Liver (tissue), 3 donors: ENCODE measurements around the gene TSC1.

ENCODE experiments used
- CTCF ChIP-seq: fragments of 150-350 bp; IDR thresholded peaks from 2 replicates; pipeline ENCODE4 v1.5.1; 2017; ENCODE audit warnings: improper control_type of control experiment, low read depth, low read length; ENCODE audit not compliant: missing input control
- EGR1 ChIP-seq, 2 donors: IDR thresholded peaks; 2 replicates each; pipeline ENCODE4 v1.6.1; 2016 to 2018; ENCODE audit warnings: antibody characterized with exemption in 2 of 2, low read depth in 2 of 2
- MAX ChIP-seq: IDR thresholded peaks from 2 replicates; pipeline ENCODE4 v1.6.1; 2016; ENCODE audit warnings: antibody characterized with exemption
- RXRA ChIP-seq, 2 donors: IDR thresholded peaks; 2 replicates each; pipeline ENCODE4 v1.6.1; 2017 to 2018; ENCODE audit warnings: antibody characterized with exemption in 2 of 2, mild to moderate bottlenecking in 1 of 2
- SP1 ChIP-seq: IDR thresholded peaks from 2 replicates; pipeline ENCODE4 v1.6.1; 2018; ENCODE audit warnings: antibody characterized with exemption, mild to moderate bottlenecking
- TF ChIP-seq, protein P1 (sequence below): IDR thresholded peaks from 2 replicates; pipeline ENCODE4 v1.6.1; 2016; ENCODE audit warnings: antibody characterized with exemption, mild to moderate bottlenecking
- donor health status: healthy.
- donor health status: healthy.

GRCh38 chr9:132982458-132982857 lies 38.0 kb upstream of the TSC1 start:
- no peak for TF ChIP-seq CTCF
- TF ChIP-seq EGR1 (IDR thresholded peaks at IDR 0.05; ENCODE audit: low read depth in 2 of 2): no peak
- TF ChIP-seq RXRA (IDR thresholded peaks at IDR 0.05): no peak
- TF ChIP-seq, protein P1, sequence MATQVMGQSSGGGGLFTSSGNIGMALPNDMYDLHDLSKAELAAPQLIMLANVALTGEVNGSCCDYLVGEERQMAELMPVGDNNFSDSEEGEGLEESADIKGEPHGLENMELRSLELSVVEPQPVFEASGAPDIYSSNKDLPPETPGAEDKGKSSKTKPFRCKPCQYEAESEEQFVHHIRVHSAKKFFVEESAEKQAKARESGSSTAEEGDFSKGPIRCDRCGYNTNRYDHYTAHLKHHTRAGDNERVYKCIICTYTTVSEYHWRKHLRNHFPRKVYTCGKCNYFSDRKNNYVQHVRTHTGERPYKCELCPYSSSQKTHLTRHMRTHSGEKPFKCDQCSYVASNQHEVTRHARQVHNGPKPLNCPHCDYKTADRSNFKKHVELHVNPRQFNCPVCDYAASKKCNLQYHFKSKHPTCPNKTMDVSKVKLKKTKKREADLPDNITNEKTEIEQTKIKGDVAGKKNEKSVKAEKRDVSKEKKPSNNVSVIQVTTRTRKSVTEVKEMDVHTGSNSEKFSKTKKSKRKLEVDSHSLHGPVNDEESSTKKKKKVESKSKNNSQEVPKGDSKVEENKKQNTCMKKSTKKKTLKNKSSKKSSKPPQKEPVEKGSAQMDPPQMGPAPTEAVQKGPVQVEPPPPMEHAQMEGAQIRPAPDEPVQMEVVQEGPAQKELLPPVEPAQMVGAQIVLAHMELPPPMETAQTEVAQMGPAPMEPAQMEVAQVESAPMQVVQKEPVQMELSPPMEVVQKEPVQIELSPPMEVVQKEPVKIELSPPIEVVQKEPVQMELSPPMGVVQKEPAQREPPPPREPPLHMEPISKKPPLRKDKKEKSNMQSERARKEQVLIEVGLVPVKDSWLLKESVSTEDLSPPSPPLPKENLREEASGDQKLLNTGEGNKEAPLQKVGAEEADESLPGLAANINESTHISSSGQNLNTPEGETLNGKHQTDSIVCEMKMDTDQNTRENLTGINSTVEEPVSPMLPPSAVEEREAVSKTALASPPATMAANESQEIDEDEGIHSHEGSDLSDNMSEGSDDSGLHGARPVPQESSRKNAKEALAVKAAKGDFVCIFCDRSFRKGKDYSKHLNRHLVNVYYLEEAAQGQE: no peak
- no peak for TF ChIP-seq SP1
- no peak for TF ChIP-seq MAX
